Right cardiac atrium (tissue), 5 donors: Measurements from ENCODE around the gene NEBL. TPM values are rescaled to one million over a fixed set of nuclear protein-coding genes. Genes with fewer than 3 reads are reported as not detected.

Experiments used
- ATAC-seq, 2 donors: fragments of 200-7000 bp; cut with Tn5 transposase; one replicate each; pipeline versions ENCODE4 v1.8.0 to v1.9.1; 2020; ENCODE audit warnings: moderate library complexity in 2 of 2, mild to moderate bottlenecking in 1 of 2
- DNase-seq, 3 donors: peaks; one replicate each; pipeline ENCODE4 v3.0.0-alpha.2; 2020
- H3K27ac ChIP-seq: one replicate; pipeline ENCODE4 v1.5.1; 2013; ENCODE audit warnings: mild to moderate bottlenecking, low read length, control low read depth, moderate library complexity
- H3K27me3 ChIP-seq: one replicate; pipeline ENCODE4 v1.6.1; 2013; ENCODE audit not compliant: control insufficient read depth, insufficient read depth
- H3K4me1 ChIP-seq: one replicate; pipeline ENCODE4 v1.6.1; 2013; ENCODE audit warnings: low read length; ENCODE audit not compliant: control insufficient read depth, insufficient read depth
- H3K4me3 ChIP-seq: one replicate; pipeline ENCODE4 v1.5.1; 2013; ENCODE audit warnings: low read length, control low read depth
- H3K9me3 ChIP-seq: one replicate; pipeline ENCODE4 v1.6.1; 2013; ENCODE audit warnings: low read length; ENCODE audit not compliant: control insufficient read depth
- WGBS: extraction: QIAGEN DNeasy Blood & Tissue Kit; methylation state at CpG from one replicate; pipeline ENCODE4 v1.1.7; 2013; 5-methylcytosine and 5-hydroxymethylcytosine counted together
- intact Hi-C, 4 donors: fragments of 100-400 bp; cut with DNase I; formaldehyde crosslinking; loops; one replicate each; pipeline versions ENCODE4 v1.11.0 to v1.14.0; 2022 to 2023
- polyA plus RNA-seq: library from polyadenylated mRNA; stranded (reverse); fragments of 200-250 nt; gene quantifications from one replicate; pipeline ENCODE4 v1.2.3, GENCODE V29; 2013
- total RNA-seq, 4 donors: library from RNA; stranded (reverse); fragmentation: NEBNext Ultra II Directional; extraction: Animal tissue kit (Norgen Biotek cat#: 25700); gene quantifications; one replicate each; pipeline ENCODE4 v1.2.1, GENCODE V29; 2021
- donor health status: healthy with polysubstance abuse.
- donor health status: DM: no; HTN: yes; CAD: no.
- donor health status: DM: no; HTN: no; CAD: no.
- donor health status: DM: no; HTN: yes; CAD: no; lungs with severe emphysema.
- donor health status: DM: yes; HTN: yes; CAD: no.

The NEBL gene
- total and polyA plus RNA-seq, 5 donors: 257 to 628 (median 488) TPM

GRCh38 chr10:20883552-20883951 lies 13.6 kb downstream of the NEBL start:
- no peak for DNase-seq
- intact Hi-C loops: loop anchor here in 1 of 4 donors (10.0 kb wide), 1 partner anchor 131 kb away; no protein-coding TSS in a partner anchor

DNA sequence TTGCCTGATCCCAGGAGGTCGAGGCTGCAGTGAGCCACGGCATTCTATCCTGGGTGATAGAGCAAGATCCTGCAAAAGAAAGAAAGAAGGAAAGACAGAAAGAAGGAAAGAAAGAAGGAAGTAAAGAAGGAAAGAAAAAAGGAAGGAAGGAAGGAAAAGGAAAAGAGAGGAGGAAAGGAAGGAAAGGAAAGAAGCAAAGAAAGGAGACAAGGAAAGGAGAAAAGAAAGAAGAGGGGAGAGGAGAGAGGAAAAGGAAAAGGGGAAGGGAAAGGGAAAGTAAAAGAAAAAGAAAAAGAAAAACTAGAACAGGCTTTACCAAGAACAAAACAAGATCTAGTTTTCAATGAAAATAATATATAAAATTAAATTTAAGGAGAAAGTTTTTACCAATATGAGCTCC lies 15.0 kb downstream of the NEBL start:
- Histone ChIP-seq H3K27ac (no peak overlapping the region), H3K4me1 (no peaks in the 10 kb centered on the region), H3K27me3 (no peaks in the 10 kb centered on the region), H3K9me3 (no peaks in the 10 kb centered on the region), H3K4me3 (no peak overlapping the region)
- intact Hi-C loops: loop anchor here in 1 of 4 donors (10.0 kb wide), 1 partner anchor 133 kb away; no protein-coding TSS in a partner anchor
- 93% methylated on average over 2 of the region's 2 CpGs for WGBS
- ATAC-seq (no peak), DNase-seq (no peak)

More at GRCh38 chr10:20883552-20883951, 13.6 kb downstream of the NEBL start:
- WGBS: 73% methylated on average over 2 of the region's 2 CpGs
- Histone ChIP-seq H3K9me3 (no peaks in the 10 kb centered on the region), H3K27ac (no peak overlapping the region), H3K4me1 (no peaks in the 10 kb centered on the region), H3K4me3 (no peak overlapping the region), H3K27me3 (no peaks in the 10 kb centered on the region)
- no peak for ATAC-seq

DNA sequence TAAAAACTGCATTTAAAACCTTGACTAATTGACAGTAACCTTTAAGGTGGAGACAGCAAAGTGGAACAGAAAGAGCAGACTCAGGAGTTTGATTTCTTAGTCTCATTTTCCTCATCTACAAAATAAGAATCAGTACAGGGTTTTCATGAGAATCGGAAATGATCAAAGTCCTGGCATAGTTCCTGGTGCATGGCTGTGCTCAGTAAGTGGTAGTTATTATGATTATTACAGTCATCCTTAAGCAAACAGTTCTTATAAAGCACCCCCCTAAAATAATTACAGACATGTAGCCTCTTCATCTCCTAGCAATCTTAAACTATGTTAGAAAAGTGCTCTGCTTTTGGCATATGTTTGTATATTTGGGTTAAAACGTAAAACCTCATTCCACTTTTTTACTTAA lies 18.0 kb downstream of the NEBL start:
- no peaks in the 10 kb centered on the region for H3K9me3 ChIP-seq
- no peaks in the 10 kb centered on the region for H3K27me3 ChIP-seq
- no peak overlapping the region for H3K27ac ChIP-seq
- no peak overlapping the region for H3K4me3 ChIP-seq
- WGBS: 80% methylated on average over 2 of the region's 2 CpGs
- intact Hi-C loops: no loop called here
- ATAC-seq (no peak), DNase-seq (no peak)
- peaks cover 3% of the 10 kb centered on the region for H3K4me1 ChIP-seq

- WGBS: 81% methylated on average over 7 of the region's 7 CpGs
- intact Hi-C loops: no loop called here
- H3K9me3 ChIP-seq: no peaks in the 10 kb centered on the region
- H3K27ac ChIP-seq: no peak overlapping the region
- H3K27me3 ChIP-seq: no peaks in the 10 kb centered on the region
- ATAC-seq: no peak
- no peak for DNase-seq
- H3K4me3 ChIP-seq: no peak overlapping the region
- peaks cover 4% of the 10 kb centered on the region for H3K4me1 ChIP-seq
Observed at GRCh38 chr10:20877986-20878983, 18.8 kb downstream of the NEBL start.

GRCh38 chr10:20877554-20877953 lies 19.6 kb downstream of the NEBL start:
- ATAC-seq: no peak

DNA sequence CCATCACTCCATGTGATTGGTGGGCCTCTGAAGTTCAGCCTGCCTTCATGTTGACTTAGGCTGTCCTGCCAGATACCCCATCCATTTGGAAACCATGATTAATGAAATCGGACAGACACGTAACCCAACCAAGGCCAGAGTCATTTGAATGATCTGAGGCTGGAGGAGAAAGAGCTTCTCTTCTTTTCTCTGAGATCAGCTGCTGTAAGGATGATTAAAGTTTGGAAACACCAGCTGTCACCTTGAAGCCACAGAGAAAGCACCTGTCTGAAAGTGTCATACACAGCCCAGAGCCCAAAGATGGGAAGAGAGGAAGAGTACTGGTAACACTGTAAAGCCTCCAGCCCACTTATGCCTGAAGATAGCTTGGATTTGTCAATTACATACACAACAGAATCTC lies 22.9 kb downstream of the NEBL start:
- Histone ChIP-seq H3K9me3 (no peaks in the 10 kb centered on the region), H3K4me1 (peaks cover 6% of the 10 kb centered on the region), H3K4me3 (no peak overlapping the region), H3K27me3 (no peaks in the 10 kb centered on the region), H3K27ac (no peak overlapping the region)
- DNase-seq (no peak), ATAC-seq (no peak)
- intact Hi-C loops: no loop called here
- 81% methylated on average over 2 of the region's 2 CpGs for WGBS

More at GRCh38 chr10:20877554-20877953, 19.6 kb downstream of the NEBL start:
- H3K27ac ChIP-seq: peak overlapping the region; percentile 19
- intact Hi-C loops: no loop called here
- 74% methylated on average over 7 of the region's 7 CpGs for WGBS
- no peak for DNase-seq
- peaks cover 4% of the 10 kb centered on the region for H3K4me1 ChIP-seq
- no peaks in the 10 kb centered on the region for H3K27me3 ChIP-seq
- no peaks in the 10 kb centered on the region for H3K9me3 ChIP-seq
- no peak overlapping the region for H3K4me3 ChIP-seq

DNA sequence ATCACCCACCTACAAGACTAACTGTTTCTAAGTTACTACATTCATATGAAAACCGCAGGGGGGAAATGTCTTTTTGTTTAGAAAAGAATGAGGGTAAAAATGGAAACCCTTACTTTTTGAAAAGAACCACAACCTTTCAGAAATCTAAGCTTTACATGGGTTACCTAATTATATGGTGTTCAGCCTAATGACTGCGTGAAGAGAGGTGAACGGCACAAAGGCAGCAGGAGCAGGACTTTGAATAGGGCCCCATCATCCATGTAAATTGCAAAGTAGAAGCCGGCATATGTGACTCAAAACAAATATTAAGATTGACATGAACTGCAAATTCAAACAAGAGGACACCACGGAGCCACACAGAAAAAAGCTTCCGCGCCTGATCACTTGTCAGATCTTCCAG lies 25.1 kb downstream of the NEBL start:
- ATAC-seq (no peak), DNase-seq (no peak)
- H3K9me3 ChIP-seq: no peaks in the 10 kb centered on the region
- intact Hi-C loops: no loop called here
- WGBS: 82% methylated on average over 7 of the region's 7 CpGs
- peaks cover 6% of the 10 kb centered on the region for H3K4me1 ChIP-seq
- no peak overlapping the region for H3K27ac ChIP-seq
- H3K4me3 ChIP-seq: no peak overlapping the region
- no peaks in the 10 kb centered on the region for H3K27me3 ChIP-seq

DNA sequence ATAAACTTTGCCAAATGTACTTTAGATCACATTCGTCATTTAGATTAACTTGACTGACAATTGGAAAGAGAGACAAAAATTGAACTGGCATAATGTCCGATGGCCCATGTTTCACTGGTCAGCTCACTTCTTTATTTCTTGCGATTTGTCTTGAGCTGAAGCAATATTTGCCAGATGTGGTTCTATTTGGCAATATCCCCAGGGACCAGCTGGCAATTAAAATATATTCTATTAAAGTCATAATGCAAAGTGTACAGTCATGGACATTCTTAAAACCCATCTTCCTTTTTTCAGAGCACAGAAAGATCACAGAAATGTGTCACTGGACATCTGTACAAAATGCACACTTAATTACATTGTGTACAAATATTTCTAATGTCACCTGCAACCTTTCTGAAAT lies 26.3 kb downstream of the NEBL start:
- peaks cover 6% of the 10 kb centered on the region for H3K4me1 ChIP-seq
- H3K4me3 ChIP-seq: no peak overlapping the region
- DNase-seq (no peak), ATAC-seq (no peak)
- no peak overlapping the region for H3K27ac ChIP-seq
- intact Hi-C loops: no loop called here
- WGBS: 74% methylated on average over 3 of the region's 3 CpGs
- no peaks in the 10 kb centered on the region for H3K27me3 ChIP-seq
- no peaks in the 10 kb centered on the region for H3K9me3 ChIP-seq

- ATAC-seq (no peak), DNase-seq (no peak)
- Histone ChIP-seq H3K27ac (no peak overlapping the region), H3K4me3 (no peak overlapping the region), H3K4me1 (no peaks in the 10 kb centered on the region), H3K27me3 (no peaks in the 10 kb centered on the region), H3K9me3 (no peaks in the 10 kb centered on the region)
- WGBS: 85% methylated on average over 4 of the region's 4 CpGs
- intact Hi-C loops: no loop called here
Observed at GRCh38 chr10:20863008-20863407, 34.1 kb downstream of the NEBL start.

DNA sequence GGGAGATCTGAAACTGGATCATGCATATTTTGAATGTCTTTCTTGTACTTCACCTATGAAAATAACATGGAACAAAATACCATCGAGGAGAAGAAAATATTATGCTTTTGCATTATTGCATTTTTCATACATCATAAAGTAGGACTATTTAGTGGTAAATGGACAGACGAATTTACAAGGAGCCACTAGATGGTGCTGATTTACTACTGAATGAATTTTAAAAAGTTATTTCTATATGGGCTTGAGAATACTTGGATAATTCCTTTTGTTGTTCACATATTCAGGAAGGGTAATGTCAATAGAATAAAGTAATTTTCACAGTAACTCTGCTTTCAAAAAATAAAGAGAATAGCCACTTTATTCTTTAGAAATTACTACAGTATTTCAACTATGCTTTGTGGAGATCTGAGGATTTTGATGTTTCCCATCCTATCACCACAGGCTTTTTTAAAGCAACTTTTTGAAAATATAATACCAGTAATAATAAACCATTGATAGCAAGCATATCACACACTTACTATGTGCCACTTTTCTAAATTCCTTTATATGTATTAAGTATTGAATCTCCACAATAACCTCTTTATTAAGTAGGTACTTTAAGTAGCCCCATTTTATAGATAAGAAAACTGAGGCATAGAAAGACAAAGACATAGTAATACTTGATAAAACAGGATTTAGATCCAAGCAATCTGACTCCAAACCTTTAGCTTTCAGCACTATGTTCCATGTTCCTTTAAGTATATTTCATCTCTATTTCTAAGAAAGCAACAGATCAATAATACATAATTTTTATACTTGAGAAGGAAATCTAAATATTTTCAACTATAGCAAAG lies 38.6 kb downstream of the NEBL start:
- Histone ChIP-seq H3K27ac (no peak overlapping the region), H3K9me3 (no peaks in the 10 kb centered on the region), H3K4me3 (no peak overlapping the region), H3K4me1 (no peaks in the 10 kb centered on the region), H3K27me3 (no peaks in the 10 kb centered on the region)
- DNase-seq (no peak), ATAC-seq (no peak)
- intact Hi-C loops: no loop called here
- WGBS: 16% methylated on average over 2 of the region's 2 CpGs

- Histone ChIP-seq H3K4me1 (no peaks in the 10 kb centered on the region), H3K27me3 (no peaks in the 10 kb centered on the region), H3K9me3 (no peaks in the 10 kb centered on the region), H3K27ac (no peak overlapping the region), H3K4me3 (no peak overlapping the region)
- WGBS: 37% methylated on average over 1 of the region's 1 CpG
- no peak for DNase-seq
- intact Hi-C loops: no loop called here
- peak; percentile 57 to 71 for ATAC-seq
Observed at GRCh38 chr10:20856484-20856883, 40.6 kb downstream of the NEBL start.
